Ovary (tissue), 9 donors: ENCODE data around the gene RIPK1. TPM values are rescaled to one million over a fixed set of nuclear protein-coding genes. Genes with fewer than 3 reads are reported as not detected.

Experiments
- DNase-seq, 5 donors: peaks; one replicate each; pipeline ENCODE4 v3.0.0-alpha.2; 2019 to 2020
- H3K27ac ChIP-seq, 2 donors: fragments of 200-600 bp; one replicate each; pipeline versions ENCODE4 v1.5.1 to v1.8.0; 2019 to 2022
- H3K27me3 ChIP-seq: fragments of 200-600 bp; one replicate; pipeline ENCODE4 v1.8.0; 2022
- H3K36me3 ChIP-seq: fragments of 200-600 bp; sonication (generic); one replicate; pipeline ENCODE4 v1.5.1; 2019
- H3K4me1 ChIP-seq: one replicate; pipeline ENCODE4 v1.8.1; 2013; ENCODE audit warnings: mild to moderate bottlenecking, moderate library complexity; ENCODE audit not compliant: insufficient read depth
- H3K4me3 ChIP-seq: fragments of 200-600 bp; sonication (generic); one replicate; pipeline ENCODE4 v1.5.1; 2017
- H3K9me3 ChIP-seq, 2 donors: fragments of 200-600 bp in 1 of 2; sonication (generic) in 1 of 2; one replicate each; pipeline versions ENCODE4 v1.5.1 to v1.8.1; 2013 to 2019; ENCODE audit warnings: mild to moderate bottlenecking in 1 of 2, moderate library complexity in 1 of 2
- CTCF ChIP-seq, 3 donors: fragments of 450-650 bp in 2 of 3; fragments of 200-600 bp in 1 of 3; IDR thresholded peaks; one replicate each; pipeline versions ENCODE4 v1.5.1 to v1.8.0; 2016 to 2022; ENCODE audit warnings: antibody characterized with exemption in 3 of 3, mild to moderate bottlenecking in 1 of 3
- EP300 ChIP-seq: sonication (generic); formaldehyde crosslinking; IDR thresholded peaks from one replicate; pipeline ENCODE4 v1.6.1; 2017; ENCODE audit warnings: antibody characterized with exemption
- POLR2A ChIP-seq: fragments of 450-650 bp; IDR thresholded peaks from one replicate; pipeline ENCODE4 v1.6.1; 2017; ENCODE audit warnings: antibody characterized with exemption, mild to moderate bottlenecking, moderate library complexity
- WGBS, 3 donors: extraction: QIAGEN DNeasy Blood & Tissue Kit in 1 of 3; methylation state at CpG; one replicate each; pipeline versions ENCODE4 v1.1.5 to v1.1.7; 2013 to 2017; 5-methylcytosine and 5-hydroxymethylcytosine counted together
- intact Hi-C, 4 donors: fragments of 100-400 bp; cut with DNase I; formaldehyde crosslinking; loops; one replicate each; pipeline versions ENCODE4 v1.11.0 to v1.15.1; 2022 to 2023
- polyA plus RNA-seq, 2 donors: library from polyadenylated mRNA; stranded (reverse); fragments of 200-250 nt in 1 of 2; fragments of 350-450 nt in 1 of 2; fragmentation: Illumina TruSeq in 1 of 2; extraction: RNeasy Lipid Tissue Mini Kit (QIAGEN cat#74804) in 1 of 2; gene quantifications; one replicate each; pipeline ENCODE4 v1.2.3, GENCODE V29; 2013 to 2014
- small RNA-seq: library from RNA; depleted of rRNA; stranded (forward); fragments of <200 nt; gene quantifications from one replicate; pipeline ENCODE3, GENCODE V24; 2016
- total RNA-seq, 7 donors: library from RNA; depleted of rRNA in 2 of 7; stranded (reverse); fragments of >200 nt in 2 of 7; fragmentation: NEBNext Ultra II Directional in 3 of 7; extraction: Animal tissue kit (Norgen Biotek cat#: 25700) in 3 of 7; gene quantifications; one replicate each; pipeline versions ENCODE4 v1.1.0 to v1.2.4, GENCODE V29; 2016 to 2023
- donor health status: DM: no; HTN: no; CAD: no; lungs with moderate emphysema.
- donor health status: DM: no; HTN: no; CAD: no.
- donor health status: Bipolar disorder and iron deficiency.
- donor health status: DM: yes; HTN: yes; CAD: no.
- donor health status: DM: no; HTN: no; CAD: no.
- donor health status: DM: yes; HTN: yes; CAD: no.

RIPK1 gene
- total and polyA plus RNA-seq, 9 donors, result 10.4 to 29.1 (median 15.1) TPM

GRCh38 chr6:3164388-3164787, 96.1 kb downstream of the RIPK1 start:
- intact Hi-C loops, result loop anchor here in 2 of 4 donors (10.0 kb wide), 2 partner anchors 50 to 90 kb away; partner anchors contain the start of gene PSMG4 (in 1 of the 2)
- Histone ChIP-seq H3K9me3 (no peaks in the 10 kb centered on the region), H3K4me1 (no peaks in the 10 kb centered on the region), H3K27me3 (no peaks in the 10 kb centered on the region), H3K27ac (no peak overlapping the region), H3K4me3 (no peak overlapping the region), H3K36me3 (no peaks in the 10 kb centered on the region)
- no peak for DNase-seq
- TF ChIP-seq CTCF (IDR thresholded peaks at IDR 0.05) (no peak), POLR2A (no peak), EP300 (no peak)
- 91 to 94% (median 92%) methylated on average over 6 of the region's 6 CpGs for WGBS, 3 donors

Small RNA genes lying within 50 kb of the gene (small RNA-seq; reads per million reads assigned to genes)
- gene AL133351.4 (not detected), gene RNA5SP201 (not detected)

Other genes starting within 250 kb of the RIPK1 start
- gene SERPINB1, start 226.6 kb upstream of the RIPK1 start, total RNA-seq, result 10 to 100 TPM; 13.5 to 38.1 (median 27.7) TPM
- 10 to 100 TPM; 25.9 to 57.0 TPM for gene SERPINB1, start 226.6 kb upstream of the RIPK1 start, polyA plus RNA-seq
- gene SERPINB9, start 165.2 kb upstream of the RIPK1 start, total RNA-seq, result 10 to 100 TPM in 2 of 7 donors, 1 to 10 TPM in 5; 3.0 to 14.6 (median 3.8) TPM
- 1 to 10 TPM; 1.9 to 6.9 TPM for gene SERPINB9, start 165.2 kb upstream of the RIPK1 start, polyA plus RNA-seq
- gene SERPINB6, start 96.9 kb upstream of the RIPK1 start, total RNA-seq, result 100 to 1,000 TPM in 6 of 7 donors, 10 to 100 TPM in 1; 98.1 to 161 (median 156) TPM
- gene SERPINB6, start 96.9 kb upstream of the RIPK1 start, polyA plus RNA-seq, result 100 to 1,000 TPM; 138 to 252 TPM
- gene NQO2, start 68.6 kb upstream of the RIPK1 start, total RNA-seq, result 10 to 100 TPM; 16.2 to 41.1 (median 26.8) TPM
- 10 to 100 TPM; 31.6 to 48.4 TPM for gene NQO2, start 68.6 kb upstream of the RIPK1 start, polyA plus RNA-seq
- gene BPHL, start 50.2 kb downstream of the RIPK1 start, total RNA-seq, result 10 to 100 TPM in 6 of 7 donors, 1 to 10 TPM in 1; 6.1 to 18.0 (median 13.9) TPM
- 10 to 100 TPM; 10.4 to 23.7 TPM for gene BPHL, start 50.2 kb downstream of the RIPK1 start, polyA plus RNA-seq
- 10 to 100 TPM in 6 of 7 donors, 1 to 10 TPM in 1; 9.8 to 32.7 (median 18.0) TPM for gene TUBB2A, start 89.0 kb downstream of the RIPK1 start, total RNA-seq
- gene TUBB2A, start 89.0 kb downstream of the RIPK1 start, polyA plus RNA-seq, result 1 to 10 TPM; 5.7 to 9.3 TPM
- gene TUBB2B, start 159.2 kb downstream of the RIPK1 start, total RNA-seq, result 1 to 10 TPM in 5 of 7 donors, under 1 TPM in 2; 0.73 to 3.6 (median 1.7) TPM
- under 1 TPM; 0.67 to 0.81 TPM for gene TUBB2B, start 159.2 kb downstream of the RIPK1 start, polyA plus RNA-seq
- gene PSMG4, start 190.5 kb downstream of the RIPK1 start, total RNA-seq, result 10 to 100 TPM; 13.9 to 24.3 (median 22.7) TPM
- 10 to 100 TPM in 1 of 2 donors, 1 to 10 TPM in 1; 8.5 to 34.8 TPM for gene PSMG4, start 190.5 kb downstream of the RIPK1 start, polyA plus RNA-seq